Prostate gland (tissue), 2 donors: ENCODE results near the gene TCP10L.

Experiments
- POLR2A ChIP-seq: fragments of 450-650 bp; IDR thresholded peaks from one replicate; pipeline ENCODE4 v1.6.1; 2016; ENCODE audit warnings: antibody characterized with exemption, mild to moderate bottlenecking
- TF ChIP-seq, protein P1 (sequence below), 4 experiments: fragments of 200-600 bp in 2 of 4; fragments of 450-650 bp in 2 of 4; sonication (generic) in 2 of 4; IDR thresholded peaks; 1 replicate in 3 of 4; 2 replicates in 1 of 4; pipeline ENCODE4 v1.5.1; 2016 to 2019; ENCODE audit warnings: antibody characterized with exemption in 4 of 4, mild to moderate bottlenecking in 2 of 4, moderate library complexity in 2 of 4

DNA sequence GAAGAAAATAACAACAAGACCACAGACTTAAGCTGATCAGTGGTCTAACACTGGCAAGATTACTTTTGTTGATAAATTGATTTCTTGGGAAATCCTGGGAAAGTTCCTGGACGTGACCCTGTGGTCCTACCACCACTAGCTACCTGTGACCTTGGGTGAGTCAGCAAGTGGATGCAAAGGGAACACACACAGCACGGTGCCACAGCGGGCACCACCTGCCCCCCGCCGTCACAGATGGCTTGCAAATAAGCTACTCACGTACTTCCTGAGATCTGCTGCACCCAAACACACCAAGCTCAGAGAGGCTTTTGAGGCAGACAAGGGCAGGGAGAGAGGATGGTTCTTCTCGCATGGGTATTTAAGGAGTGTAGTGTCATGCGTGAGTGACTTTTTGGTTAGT, 14.2 kb upstream of the TCP10L start:
- TF ChIP-seq, protein P1, sequence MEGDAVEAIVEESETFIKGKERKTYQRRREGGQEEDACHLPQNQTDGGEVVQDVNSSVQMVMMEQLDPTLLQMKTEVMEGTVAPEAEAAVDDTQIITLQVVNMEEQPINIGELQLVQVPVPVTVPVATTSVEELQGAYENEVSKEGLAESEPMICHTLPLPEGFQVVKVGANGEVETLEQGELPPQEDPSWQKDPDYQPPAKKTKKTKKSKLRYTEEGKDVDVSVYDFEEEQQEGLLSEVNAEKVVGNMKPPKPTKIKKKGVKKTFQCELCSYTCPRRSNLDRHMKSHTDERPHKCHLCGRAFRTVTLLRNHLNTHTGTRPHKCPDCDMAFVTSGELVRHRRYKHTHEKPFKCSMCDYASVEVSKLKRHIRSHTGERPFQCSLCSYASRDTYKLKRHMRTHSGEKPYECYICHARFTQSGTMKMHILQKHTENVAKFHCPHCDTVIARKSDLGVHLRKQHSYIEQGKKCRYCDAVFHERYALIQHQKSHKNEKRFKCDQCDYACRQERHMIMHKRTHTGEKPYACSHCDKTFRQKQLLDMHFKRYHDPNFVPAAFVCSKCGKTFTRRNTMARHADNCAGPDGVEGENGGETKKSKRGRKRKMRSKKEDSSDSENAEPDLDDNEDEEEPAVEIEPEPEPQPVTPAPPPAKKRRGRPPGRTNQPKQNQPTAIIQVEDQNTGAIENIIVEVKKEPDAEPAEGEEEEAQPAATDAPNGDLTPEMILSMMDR (IDR thresholded peaks at IDR 0.05), result no peak
- TF ChIP-seq POLR2A, result no peak
